Naive thymus-derived CD8-positive, alpha-beta T cell (primary cell): ENCODE results near the gene SH3GLB2. TPM values are rescaled to one million over a fixed set of nuclear protein-coding genes. Genes with fewer than 3 reads are reported as not detected.
A peak's percentile ranks its signal among the peaks of the same experiment; 100 is the strongest.
"Not testable (repeated sequence)": the region's sequence is repeated elsewhere in the genome, so short reads cannot be mapped to it uniquely, and the experiment has no call there.

Experiments
- ATAC-seq, 2 donors: fragments of 150-1000 bp; cut with Tn5 transposase in 1 of 2; sonication (Bioruptor Pico), chemical (Tn5 transposase) in 1 of 2; 1 replicate in 1 of 2; 2 replicates in 1 of 2; pipeline ENCODE4 v1.10.0; 2021; ENCODE audit warnings: mild to moderate bottlenecking in 2 of 2, moderate library complexity in 2 of 2
- POLR2A ChIA-PET: fragments of 350-600 bp; sonication (Branson Sonifier 250); formaldehyde crosslinking; loops from one replicate; lab custom pipeline; 2021; ENCODE audit warnings: antibody characterized with exemption; lab: Charles Lee
- DNase-seq, 10 donors: peaks; one replicate each; pipeline versions ENCODE4 v3.0.0 to v3.0.0-alpha.2; 2020 to 2022
- H3K27ac Mint-ChIP-seq, 10 donors: one replicate each; pipeline ENCODE4 v1.8.0; 2020 to 2022; ENCODE audit warnings: mild to moderate bottlenecking in 10 of 10, mixed read lengths in 10 of 10, moderate library complexity in 4 of 10, inconsistent platforms in 1 of 10
- H3K27me3 Mint-ChIP-seq, 5 donors: one replicate each; pipeline ENCODE4 v1.8.0; 2021 to 2022; ENCODE audit warnings: mixed read lengths in 5 of 5
- H3K36me3 Mint-ChIP-seq, 3 donors: one replicate each; pipeline ENCODE4 v1.8.0; 2020 to 2022; ENCODE audit warnings: mixed read lengths in 3 of 3, mild to moderate bottlenecking in 2 of 3, inconsistent platforms in 1 of 3
- H3K4me1 Mint-ChIP-seq, 4 donors: one replicate each; pipeline ENCODE4 v1.8.0; 2021 to 2022; ENCODE audit warnings: mixed read lengths in 4 of 4
- H3K4me3 Mint-ChIP-seq, 10 donors: one replicate each; pipeline ENCODE4 v1.8.0; 2020 to 2022; ENCODE audit warnings: mild to moderate bottlenecking in 10 of 10, mixed read lengths in 10 of 10, moderate library complexity in 6 of 10, inconsistent platforms in 1 of 10
- H3K9me3 Mint-ChIP-seq, 9 donors: one replicate each; pipeline ENCODE4 v1.8.0; 2020 to 2022; ENCODE audit warnings: mixed read lengths in 9 of 9, mild to moderate bottlenecking in 3 of 9, inconsistent platforms in 1 of 9, moderate library complexity in 1 of 9
- polyA plus RNA-seq, 3 donors: library from polyadenylated mRNA; unstranded; fragments of 300-500 nt; fragmentation: Illumina TruSeq; gene quantifications; one replicate each; pipeline ENCODE4 v1.2.3, GENCODE V29; 2021
- total RNA-seq, 8 experiments: library from RNA in 2 of 8; stranded (reverse) in 2 of 8; gene quantifications; one replicate each; pipeline ENCODE4 v1.2.3 and lab custom pipeline; 2021 to 2026

SH3GLB2 gene
- total and polyA plus RNA-seq, 5 experiments from 2014 or later: 21.7 to 113 (median 40.9) TPM

DNA sequence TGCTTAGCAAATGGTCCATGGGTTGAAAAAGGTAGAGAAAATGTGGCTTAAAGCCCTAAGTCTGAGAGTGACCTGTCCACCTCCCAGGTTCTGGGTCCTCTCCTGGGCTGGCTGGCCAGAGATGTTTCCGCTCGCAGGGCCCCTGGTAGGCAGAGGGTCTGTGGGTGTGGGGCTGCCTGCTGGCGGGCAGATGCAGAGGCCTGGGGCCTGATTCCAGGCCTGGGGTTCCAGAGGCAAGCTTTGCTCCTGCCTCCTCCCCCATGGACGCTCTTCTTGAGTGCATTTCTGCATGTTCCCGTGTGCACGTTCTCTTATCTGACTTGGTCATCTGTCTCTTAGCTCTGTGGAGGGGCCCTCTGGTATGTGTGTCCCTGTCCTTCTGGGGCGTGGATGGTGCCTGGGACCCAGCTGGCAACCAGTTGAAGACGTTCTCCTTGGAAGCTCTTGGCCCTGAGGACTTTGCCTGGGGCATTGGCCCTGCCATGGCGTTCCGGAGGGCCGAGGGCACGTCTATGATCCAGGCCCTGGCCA lies 12.0 kb upstream of the SH3GLB2 start:
- peak overlapping the region in 2 of 10 donors; percentile 22 to 60 for H3K4me3 Mint-ChIP-seq
- no peaks in the 10 kb centered on the region for H3K27me3 Mint-ChIP-seq
- H3K4me1 Mint-ChIP-seq: peaks cover 22 to 51% (median 35%) of the 10 kb centered on the region in 4 donors
- DNase-seq (no peak), ATAC-seq (no peak)
- peaks cover 0 to 39% (median 4%) of the 10 kb centered on the region in 3 donors for H3K36me3 Mint-ChIP-seq
- peak overlapping the region in 2 of 10 donors; percentile 45 to 71 for H3K27ac Mint-ChIP-seq
- H3K9me3 Mint-ChIP-seq: no peaks in the 10 kb centered on the region
- POLR2A ChIA-PET: interaction anchor here (0.7 kb wide), 1 partner anchor 86 kb away, joined by 3 read pairs; no protein-coding TSS in a partner anchor

- POLR2A ChIA-PET: interaction anchor here (0.5 to 1.9 kb wide), 9 partner anchors 8 to 676 kb away, joined by 3 to 9 read pairs (median 4); partner anchors contain the start of genes DOLPP1 and SH3GLB2
- peak overlapping the region; percentile 89 to 100 (median 96) for H3K4me3 Mint-ChIP-seq
- H3K4me1 Mint-ChIP-seq: peaks cover 19 to 48% (median 35%) of the 10 kb centered on the region in 4 donors
- ATAC-seq (no peak), DNase-seq (no peak)
- H3K27ac Mint-ChIP-seq: peak overlapping the region in 3 of 10 donors; percentile 41 to 79 (median 46)
- peaks cover 0 to 25% (median 4%) of the 10 kb centered on the region in 3 donors for H3K36me3 Mint-ChIP-seq
- H3K9me3 Mint-ChIP-seq: no peaks in the 10 kb centered on the region
- no peaks in the 10 kb centered on the region for H3K27me3 Mint-ChIP-seq
Observed at GRCh38 chr9:129038109-129038852, 10.2 kb upstream of the SH3GLB2 start.

DNA sequence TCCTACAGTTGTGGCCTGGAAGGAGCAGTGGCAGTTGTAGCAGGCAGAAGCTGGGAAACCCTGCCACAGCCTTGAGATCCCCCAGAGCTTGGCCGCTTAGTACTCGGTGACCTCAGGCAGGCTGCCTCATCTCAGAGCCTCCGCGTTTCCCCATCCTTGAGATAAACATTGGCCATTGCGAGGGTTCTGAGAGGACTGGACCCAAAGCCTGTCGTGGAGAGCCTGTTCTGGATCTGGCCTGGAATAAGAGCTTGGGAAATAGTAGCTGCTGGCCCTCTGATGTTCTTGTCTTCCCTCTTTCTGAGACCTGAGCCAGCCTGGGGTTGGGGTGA lies 9.6 kb upstream of the SH3GLB2 start:
- H3K36me3 Mint-ChIP-seq: peaks cover 0 to 19% (median 4%) of the 10 kb centered on the region in 3 donors
- no peaks in the 10 kb centered on the region for H3K9me3 Mint-ChIP-seq
- peak overlapping the region in 3 of 10 donors; percentile 41 to 79 (median 46) for H3K27ac Mint-ChIP-seq
- POLR2A ChIA-PET: interaction anchor here (0.5 to 1.9 kb wide), 8 partner anchors 8 to 676 kb away, joined by 3 to 9 read pairs (median 4); partner anchors contain the start of genes DOLPP1 and SH3GLB2
- DNase-seq (no peak), ATAC-seq (no peak)
- H3K4me1 Mint-ChIP-seq: peaks cover 19 to 48% (median 35%) of the 10 kb centered on the region in 4 donors
- H3K27me3 Mint-ChIP-seq: no peaks in the 10 kb centered on the region
- peak overlapping the region; percentile 89 to 100 (median 96) for H3K4me3 Mint-ChIP-seq

DNA sequence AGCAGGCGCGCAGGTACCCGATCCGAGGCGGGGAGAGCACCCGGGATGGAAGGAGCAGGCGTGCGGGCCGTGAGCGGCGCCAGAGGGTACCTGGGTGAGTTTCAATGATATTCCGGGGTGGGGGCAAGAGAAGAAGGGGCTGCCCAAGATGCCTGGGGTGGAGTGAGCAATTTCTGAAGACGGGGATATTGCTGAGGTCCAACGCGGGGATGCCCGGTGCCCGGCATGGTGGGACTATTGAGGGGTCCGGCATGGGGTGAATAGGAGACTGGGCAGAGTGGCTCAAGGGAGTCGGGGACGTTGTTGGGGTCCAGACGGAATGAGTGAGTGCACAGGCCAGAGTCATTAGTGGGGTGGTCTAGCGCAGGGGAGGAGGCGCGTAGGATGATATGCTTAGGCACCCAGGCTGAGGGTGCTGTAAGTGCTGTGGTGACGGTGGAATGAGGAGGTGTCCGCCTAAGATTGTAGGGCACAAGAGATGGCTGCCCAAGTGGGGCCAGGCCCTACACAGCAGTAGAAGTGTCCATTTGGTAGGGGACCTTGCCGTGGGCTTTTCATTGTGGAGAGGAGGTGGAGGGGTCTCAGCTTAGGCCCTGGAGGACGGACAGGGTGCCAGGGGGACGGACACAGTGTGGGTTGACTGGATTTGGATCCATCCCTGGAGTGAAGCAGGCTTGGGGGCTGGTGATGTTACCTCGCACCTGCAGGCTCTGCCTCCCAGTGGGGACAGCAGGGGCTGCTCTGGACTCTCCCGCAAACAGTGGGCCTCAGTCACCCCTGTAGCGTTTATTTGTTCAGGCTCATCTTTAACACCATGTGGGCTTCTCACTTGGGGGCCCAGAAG lies 9.0 kb upstream of the SH3GLB2 start:
- Mint-ChIP-seq H3K9me3 (no peaks in the 10 kb centered on the region), H3K27ac (peak overlapping the region; percentile 39 to 96 (median 91))
- POLR2A ChIA-PET: interaction anchor here (0.8 to 2.5 kb wide), 8 partner anchors 9 to 104 kb away, joined by 3 to 19 read pairs (median 8); partner anchors contain the start of genes DOLPP1 and SH3GLB2

DNA sequence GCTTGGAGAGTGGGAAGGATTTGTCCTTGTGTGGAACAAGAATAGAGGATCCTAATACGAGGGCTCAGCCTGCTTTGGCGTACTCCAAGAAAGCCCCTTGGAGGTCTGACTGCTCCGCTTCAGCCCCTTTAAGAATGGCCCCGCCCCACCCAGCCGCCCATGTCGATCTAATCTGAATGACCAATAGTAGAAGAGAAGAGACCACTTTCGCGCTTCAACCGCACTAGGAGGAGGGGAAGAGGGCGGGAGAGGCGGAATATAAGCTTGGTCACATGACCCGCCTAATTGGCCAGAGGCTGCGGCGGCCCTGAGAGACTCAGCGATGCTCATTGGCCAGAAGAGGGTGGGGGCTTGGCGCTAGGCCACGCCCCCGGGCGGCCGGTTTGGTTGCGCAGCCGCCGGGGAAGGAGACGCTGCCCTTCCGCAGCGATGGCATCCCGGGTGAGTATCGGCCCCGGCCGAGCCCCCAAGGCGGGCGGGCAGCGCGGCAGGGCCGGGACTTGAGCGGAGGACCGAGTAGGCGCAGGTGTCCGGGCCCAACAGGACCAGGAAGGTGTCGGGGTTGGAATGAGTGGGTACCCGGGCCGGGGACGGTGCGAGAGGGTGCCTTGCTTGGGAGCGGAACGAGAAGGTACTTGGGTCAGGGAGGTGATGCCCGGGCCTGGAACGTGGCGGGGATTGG lies 8.3 kb upstream of the SH3GLB2 start, which contains the start of gene MIGA2:
TSS of gene MIGA2 (plus strand) at position 386 of the 682 bp plus-strand sequence. CDS start 3,969 bp downstream, outside the sequence.
- Mint-ChIP-seq H3K27ac (peak within 1 kb of the TSS; percentile 39 to 96 (median 91)), H3K36me3 (peaks cover 0 to 6% (median 0%) of the 10 kb centered on the region in 3 donors), H3K4me1 (peaks cover 19 to 42% (median 35%) of the 10 kb centered on the region in 4 donors), H3K4me3 (peak within 1 kb of the TSS; percentile 89 to 100 (median 96)), H3K27me3 (no peaks in the 10 kb centered on the region), H3K9me3 (no peaks in the 10 kb centered on the region)
- POLR2A ChIA-PET: interaction anchor here (0.6 to 2.5 kb wide), 10 partner anchors 9 to 218 kb away, joined by 3 to 19 read pairs (median 6); partner anchors contain the start of genes DOLPP1, ENDOG and SH3GLB2
- peak; percentile 97 for ATAC-seq
- DNase-seq: peak; percentile 85 to 98 (median 93)

More for the DNA sequence above, 9.0 kb upstream of the SH3GLB2 start:
- Mint-ChIP-seq H3K27me3 (no peaks in the 10 kb centered on the region), H3K4me3 (peak overlapping the region; percentile 89 to 100 (median 96)), H3K4me1 (peaks cover 19 to 46% (median 35%) of the 10 kb centered on the region in 4 donors), H3K36me3 (peaks cover 0 to 13% (median 0%) of the 10 kb centered on the region in 3 donors)
- DNase-seq (peak in 1 of 10 donors; percentile 2), ATAC-seq (no peak)

GRCh38 chr9:129035838-129036237 lies 7.7 kb upstream of the SH3GLB2 start:
- H3K27me3 Mint-ChIP-seq, H3K36me3 Mint-ChIP-seq, H3K9me3 Mint-ChIP-seq, DNase-seq: not testable (repeated sequence)
- ATAC-seq: peak; percentile 3 to 4
- Mint-ChIP-seq H3K4me3 (peak overlapping the region; percentile 89 to 100 (median 96)), H3K27ac (peak overlapping the region; percentile 39 to 96 (median 91)), H3K4me1 (peaks cover 19 to 42% (median 35%) of the 10 kb centered on the region in 4 donors)
- POLR2A ChIA-PET: interaction anchor here (0.6 to 2.5 kb wide), 15 partner anchors 8 to 456 kb away, joined by 3 to 19 read pairs (median 3); partner anchors contain the start of genes DOLPP1, ENDOG and SH3GLB2

GRCh38 chr9:129033216-129033615 lies 5.1 kb upstream of the SH3GLB2 start:
- no peaks in the 10 kb centered on the region for H3K36me3 Mint-ChIP-seq
- H3K4me1 Mint-ChIP-seq: peaks cover 19 to 33% (median 26%) of the 10 kb centered on the region in 4 donors
- DNase-seq: no peak
- ATAC-seq: no peak
- H3K27ac Mint-ChIP-seq: no peak overlapping the region
- H3K27me3 Mint-ChIP-seq: no peaks in the 10 kb centered on the region
- H3K9me3 Mint-ChIP-seq: no peaks in the 10 kb centered on the region
- POLR2A ChIA-PET: interaction anchor here (0.7 kb wide), 1 partner anchor 69 kb away, joined by 4 read pairs; no protein-coding TSS in a partner anchor
- H3K4me3 Mint-ChIP-seq: no peak overlapping the region

DNA sequence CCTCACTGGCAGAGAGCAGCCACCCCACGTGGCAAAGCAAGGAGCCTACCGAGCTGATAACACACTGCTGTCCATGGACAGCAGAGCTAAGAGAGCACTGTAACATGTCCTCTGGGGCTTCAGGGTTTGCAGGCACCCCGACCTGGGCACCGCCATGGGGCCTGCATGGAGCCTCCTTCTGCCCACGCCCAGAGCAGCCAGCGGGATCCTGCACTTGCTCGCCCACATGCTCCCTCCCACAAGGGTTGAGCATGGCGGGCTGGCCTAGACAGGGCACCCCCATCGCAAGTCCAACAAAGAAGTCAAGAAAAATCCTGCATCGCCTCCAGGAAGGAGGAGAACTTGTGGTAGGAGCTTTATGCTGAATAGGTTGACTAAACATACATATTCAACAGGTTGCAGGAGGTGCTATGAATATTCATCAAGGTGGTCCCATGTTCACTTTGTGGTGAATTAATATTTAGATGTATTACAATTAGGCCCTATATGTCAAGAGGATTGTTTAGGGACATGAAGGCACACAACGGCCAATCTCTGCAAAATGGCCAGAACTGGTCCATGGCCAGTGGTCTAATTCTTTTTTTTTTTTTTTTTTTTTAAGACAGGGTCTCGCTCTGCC lies 4.5 kb upstream of the SH3GLB2 start:
- H3K4me3 Mint-ChIP-seq: no peak overlapping the region
- no peak for ATAC-seq
- no peaks in the 10 kb centered on the region for H3K27me3 Mint-ChIP-seq
- no peaks in the 10 kb centered on the region for H3K9me3 Mint-ChIP-seq
- no peaks in the 10 kb centered on the region for H3K36me3 Mint-ChIP-seq
- peak overlapping the region in 1 of 10 donors; percentile 48 for H3K27ac Mint-ChIP-seq
- POLR2A ChIA-PET: no interaction called here
- no peak for DNase-seq
- H3K4me1 Mint-ChIP-seq: peaks cover 16 to 27% (median 21%) of the 10 kb centered on the region in 4 donors

- Mint-ChIP-seq H3K9me3 (no peaks in the 10 kb centered on the region), H3K4me3 (no peak overlapping the region), H3K27me3 (no peaks in the 10 kb centered on the region), H3K36me3 (no peaks in the 10 kb centered on the region), H3K4me1 (peaks cover 11 to 28% (median 18%) of the 10 kb centered on the region in 4 donors), H3K27ac (no peak overlapping the region)
- POLR2A ChIA-PET: no interaction called here
- ATAC-seq: no peak
- no peak for DNase-seq
Observed at GRCh38 chr9:129031514-129031913, 3.4 kb upstream of the SH3GLB2 start.

DNA sequence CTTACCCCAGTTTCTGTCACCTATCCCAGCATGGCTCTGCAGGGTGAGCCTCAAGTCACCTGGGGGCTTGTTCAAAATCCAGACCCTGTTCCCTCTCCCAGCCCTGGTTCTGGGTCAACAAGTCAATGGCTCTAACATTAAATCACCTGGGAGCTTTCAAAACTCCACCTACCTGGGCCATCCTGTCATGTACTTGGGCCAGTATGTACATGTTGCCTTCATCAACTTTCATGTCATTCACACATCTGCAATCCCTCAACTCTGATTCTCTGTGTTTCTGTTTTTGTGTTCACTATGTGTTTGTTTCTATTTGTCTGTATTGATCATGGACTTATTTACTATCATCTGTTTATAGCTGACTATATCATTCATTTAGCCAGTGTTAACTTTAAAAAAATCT lies 2.1 kb upstream of the SH3GLB2 start:
- H3K27ac Mint-ChIP-seq: peak overlapping the region in 6 of 10 donors; percentile 0 to 57 (median 40)
- POLR2A ChIA-PET: interaction anchor here (0.6 to 0.8 kb wide), 4 partner anchors 8 to 678 kb away, joined by 3 to 4 read pairs (median 4); no protein-coding TSS in a partner anchor
- H3K4me1 Mint-ChIP-seq: peaks cover 7 to 31% (median 17%) of the 10 kb centered on the region in 4 donors
- H3K36me3 Mint-ChIP-seq: no peaks in the 10 kb centered on the region
- DNase-seq: no peak
- no peaks in the 10 kb centered on the region for H3K9me3 Mint-ChIP-seq
- ATAC-seq: no peak
- H3K27me3 Mint-ChIP-seq: no peaks in the 10 kb centered on the region
- H3K4me3 Mint-ChIP-seq: peak overlapping the region in 8 of 10 donors; percentile 0 to 80 (median 40)
